HG03135 (cell line): ENCODE results near the gene SNAPC1.
"Not testable (repeated sequence)": the region's sequence is repeated elsewhere in the genome, so short reads cannot be mapped to it uniquely, and the experiment has no call there.

Experiments used
- ATAC-seq: cut with Tn5 transposase; IDR thresholded peaks from one replicate; pipeline ENCODE4 v1.9.1; 2021; ENCODE audit warnings: mild to moderate bottlenecking, moderate library complexity; ENCODE audit not compliant: unreplicated experiment

SNAPC1 gene

GRCh38 chr14:61761959-61762786, at the start of gene SNAPC1:
TSS of gene SNAPC1 (plus strand) at chr14:61762420. CDS start at chr14:61762461, 41 bp downstream.
- peak; percentile 98 for ATAC-seq

DNA sequence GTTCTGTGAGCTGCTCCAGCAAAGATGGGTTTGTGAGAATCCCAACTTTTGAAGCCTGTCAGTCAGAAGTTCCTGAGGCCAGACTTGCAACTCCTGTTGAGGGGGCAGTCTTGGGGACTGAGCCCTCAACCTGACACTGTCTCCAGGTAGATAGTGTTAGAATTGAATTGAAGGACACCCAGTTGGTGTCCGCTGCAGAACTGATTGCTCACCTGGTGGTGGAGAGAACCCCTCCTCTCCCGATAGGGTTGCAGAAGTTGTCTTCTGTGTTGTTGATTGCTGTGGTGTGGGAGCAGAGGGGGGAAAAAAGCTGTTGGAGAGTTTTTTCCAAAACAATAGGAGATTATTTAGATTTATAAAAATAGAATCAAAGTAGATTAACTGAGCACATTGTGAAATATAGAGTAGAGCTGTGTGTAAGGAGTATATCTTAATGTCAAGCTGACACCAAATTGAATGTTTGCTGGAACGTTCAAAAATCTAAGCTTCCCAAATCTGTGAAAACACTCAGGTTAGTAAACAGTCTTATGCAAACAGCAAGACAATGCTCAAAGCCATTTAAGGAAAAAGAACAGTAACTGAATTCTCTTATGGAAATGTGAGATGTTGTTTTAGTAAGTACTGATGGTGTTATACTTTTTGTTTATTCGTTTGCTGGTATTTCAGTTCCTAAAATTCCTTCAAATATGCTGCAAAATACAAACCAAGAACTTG, 48.3 kb upstream of the SNAPC1 start:
- no peak for ATAC-seq

- no peak for ATAC-seq
These were observed 45.3 kb upstream of the SNAPC1 start for GRCh38 chr14:61716956-61717355.

DNA sequence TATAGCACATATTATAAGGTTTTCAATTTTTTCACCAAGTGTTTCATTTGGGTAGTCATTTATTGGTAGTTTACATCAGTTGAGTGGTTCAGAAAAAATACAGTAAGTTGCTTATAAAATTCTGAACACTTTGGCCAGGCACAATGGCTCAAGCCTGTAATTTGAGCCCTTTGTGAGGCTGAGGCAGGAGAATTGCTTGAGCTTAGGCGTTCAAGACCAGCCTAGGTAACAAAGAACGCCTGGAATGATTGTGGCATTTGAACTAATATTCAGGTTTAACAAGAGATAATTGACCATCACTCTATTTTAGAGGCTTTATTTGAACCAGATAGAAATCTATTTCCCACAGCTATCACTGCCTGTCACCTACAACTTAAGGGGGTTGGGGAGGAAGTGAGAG, 44.2 kb upstream of the SNAPC1 start:
- no peak for ATAC-seq

DNA sequence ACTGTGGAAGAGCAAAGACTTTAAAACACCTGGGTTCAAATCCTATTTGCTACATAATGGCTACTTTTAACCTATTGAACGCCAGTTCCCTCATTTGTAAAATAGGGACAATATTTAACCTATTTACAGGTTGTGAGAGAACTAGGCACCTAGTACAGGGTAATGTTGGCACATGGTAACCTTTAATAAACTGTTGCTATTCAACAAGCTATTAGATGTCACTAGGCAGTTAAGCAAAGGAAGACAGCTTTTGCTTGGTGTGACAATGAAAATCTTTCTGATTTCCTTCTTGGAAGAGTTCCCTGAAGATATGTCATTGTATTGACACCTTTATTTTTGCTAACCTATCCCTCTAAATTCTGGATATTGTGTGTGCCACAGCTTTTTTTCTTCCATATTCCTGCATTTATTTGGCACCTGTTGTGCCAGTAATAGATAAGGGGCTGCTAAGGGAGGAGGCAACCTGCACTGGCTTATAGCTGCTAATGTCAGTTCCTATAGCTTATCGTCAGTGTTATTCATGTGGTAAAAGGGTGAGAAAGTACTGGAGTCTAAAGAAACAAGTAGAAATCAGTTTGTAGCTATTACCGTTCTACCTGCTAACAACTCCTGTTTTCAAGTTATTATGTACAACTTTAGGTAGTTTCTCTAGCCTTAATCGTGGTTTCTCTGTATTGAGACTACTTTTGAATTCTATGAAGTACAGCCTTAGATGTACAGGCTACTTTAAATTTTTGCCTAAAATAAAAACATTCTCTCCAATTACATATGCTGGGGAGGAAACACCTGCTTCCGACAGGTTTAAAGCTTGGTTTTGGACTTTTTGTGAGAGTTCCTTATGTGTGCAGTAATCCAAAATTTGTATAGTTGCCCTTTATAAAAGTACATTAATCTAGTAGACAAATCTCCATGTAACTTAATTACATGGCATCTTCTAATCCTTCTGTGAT, 42.6 kb upstream of the SNAPC1 start:
- ATAC-seq, result no peak

- no peak for ATAC-seq
These were observed 41.9 kb upstream of the SNAPC1 start for GRCh38 chr14:61720294-61720661.

- ATAC-seq, result no peak
These were observed 41.5 kb upstream of the SNAPC1 start for GRCh38 chr14:61720741-61721140.

GRCh38 chr14:61724133-61724532, 38.1 kb upstream of the SNAPC1 start:
- no peak for ATAC-seq

DNA sequence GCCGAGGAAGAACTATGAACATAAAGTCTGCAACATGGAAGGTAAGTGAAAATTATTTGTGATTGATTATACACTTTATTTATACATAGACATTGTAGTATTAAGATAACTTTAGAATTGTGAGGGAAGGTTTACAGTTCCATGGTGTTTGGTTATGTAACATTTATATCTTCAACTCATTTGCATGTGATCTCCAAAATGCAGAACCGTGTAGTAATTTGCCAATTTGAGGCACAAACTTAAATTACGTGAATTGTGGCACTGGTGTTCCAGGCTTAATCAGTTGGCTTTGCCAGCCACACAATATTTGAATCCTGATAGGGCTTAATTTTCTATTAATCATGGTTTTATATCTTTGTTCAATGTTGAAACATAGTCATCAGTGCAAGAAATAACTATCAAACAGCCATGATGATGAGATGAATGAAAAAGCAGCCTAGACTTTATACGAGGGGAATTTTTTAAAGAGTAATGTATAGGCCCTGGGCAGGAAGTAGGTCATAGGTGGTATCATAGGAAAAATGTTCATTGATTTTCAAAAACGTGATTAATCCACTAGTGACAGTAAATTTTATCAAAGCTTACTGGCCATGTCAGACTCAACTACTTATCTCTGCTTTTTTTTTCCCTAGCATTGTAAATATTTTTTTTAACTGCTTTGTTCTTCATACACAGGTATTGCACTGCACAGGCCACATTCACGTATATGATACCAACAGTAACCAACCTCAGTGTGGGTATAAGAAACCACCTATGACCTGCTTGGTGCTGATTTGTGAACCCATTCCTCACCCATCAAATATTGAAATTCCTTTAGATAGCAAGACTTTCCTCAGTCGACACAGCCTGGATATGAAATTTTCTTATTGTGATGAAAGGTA, 35.2 kb upstream of the SNAPC1 start:
- ATAC-seq, result no peak

- no peak for ATAC-seq
These were observed 31.4 kb upstream of the SNAPC1 start for GRCh38 chr14:61730756-61731373.

GRCh38 chr14:61733972-61734371, 28.2 kb upstream of the SNAPC1 start:
- no peak for ATAC-seq

DNA sequence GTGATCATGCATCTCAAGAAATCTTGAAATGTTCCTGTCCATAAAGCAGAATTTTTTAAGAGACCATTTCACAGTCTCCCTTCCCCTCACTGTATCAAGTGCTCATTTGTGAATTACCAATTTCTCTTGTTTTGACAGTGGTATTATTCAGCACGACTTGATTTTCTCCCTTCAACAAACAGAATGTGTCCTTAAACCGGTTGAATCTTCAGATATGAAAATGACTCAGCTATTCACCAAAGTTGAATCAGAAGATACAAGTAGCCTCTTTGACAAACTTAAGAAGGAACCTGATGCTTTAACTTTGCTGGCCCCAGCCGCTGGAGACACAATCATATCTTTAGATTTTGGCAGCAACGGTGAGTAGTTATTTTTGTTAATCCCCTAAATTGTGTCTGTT, 25.5 kb upstream of the SNAPC1 start:
- no peak for ATAC-seq

GRCh38 chr14:61737915-61738314, 24.3 kb upstream of the SNAPC1 start:
- no peak for ATAC-seq

- no peak for ATAC-seq
These were observed 23.1 kb upstream of the SNAPC1 start for GRCh38 chr14:61739133-61739532.

DNA sequence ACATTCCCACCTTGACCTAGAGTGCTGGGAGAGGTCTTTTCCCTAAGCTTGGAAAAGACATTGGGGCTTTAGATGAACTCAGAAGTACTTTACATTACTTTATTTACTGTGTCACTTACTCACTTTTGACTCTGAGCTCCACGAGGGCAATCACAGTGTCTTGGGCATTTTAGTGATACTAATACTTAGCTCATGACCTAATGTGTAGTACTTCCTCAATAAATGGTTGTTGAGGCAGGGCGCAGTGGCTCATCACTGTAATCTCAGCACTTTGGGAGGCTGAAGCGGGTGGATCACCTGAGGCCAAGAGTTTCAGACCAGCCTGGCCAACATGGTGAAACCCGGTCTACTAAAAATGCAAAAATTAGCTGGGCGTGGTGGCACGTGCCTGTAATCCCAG, 19.8 kb upstream of the SNAPC1 start:
- ATAC-seq, result no peak

DNA sequence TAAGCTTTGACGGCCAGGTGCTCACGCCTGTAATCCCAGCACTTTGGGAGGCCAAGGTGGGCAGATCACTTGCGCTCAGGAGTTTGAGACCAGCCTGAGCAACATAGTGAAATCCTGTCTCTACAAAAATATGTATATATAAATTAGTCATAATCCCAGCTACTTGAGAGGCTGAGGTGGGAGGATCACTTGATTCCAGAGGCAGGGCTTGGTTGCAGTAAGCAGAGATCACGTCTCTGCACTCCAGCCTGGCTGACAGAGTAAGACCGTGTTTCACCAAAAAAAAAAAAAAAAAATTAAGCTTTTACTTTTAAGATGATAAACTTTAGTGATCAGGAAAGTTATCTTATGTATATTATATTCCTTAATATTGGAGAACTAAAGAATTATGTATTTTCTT, 18.0 kb upstream of the SNAPC1 start:
- no peak for ATAC-seq

DNA sequence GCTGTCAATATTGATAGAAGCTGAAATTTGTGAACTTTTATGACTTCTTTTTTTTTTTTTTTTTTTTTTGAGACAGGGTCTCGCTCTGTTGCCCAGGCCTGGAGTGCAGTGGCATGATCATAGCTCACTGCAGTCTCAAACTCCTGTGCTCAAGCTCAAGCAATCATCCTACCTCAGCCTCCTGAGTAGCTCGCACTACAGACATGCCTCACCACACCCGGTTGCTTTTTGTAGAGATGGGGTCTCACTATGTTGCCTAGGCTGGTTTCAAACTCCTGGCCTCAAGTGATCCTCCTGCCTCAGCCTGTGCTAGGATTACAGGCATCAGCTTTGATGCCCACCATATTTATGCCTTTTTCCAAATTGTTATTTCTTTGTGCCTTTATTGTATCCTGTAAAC, 15.9 kb upstream of the SNAPC1 start:
- not testable (repeated sequence) for ATAC-seq

DNA sequence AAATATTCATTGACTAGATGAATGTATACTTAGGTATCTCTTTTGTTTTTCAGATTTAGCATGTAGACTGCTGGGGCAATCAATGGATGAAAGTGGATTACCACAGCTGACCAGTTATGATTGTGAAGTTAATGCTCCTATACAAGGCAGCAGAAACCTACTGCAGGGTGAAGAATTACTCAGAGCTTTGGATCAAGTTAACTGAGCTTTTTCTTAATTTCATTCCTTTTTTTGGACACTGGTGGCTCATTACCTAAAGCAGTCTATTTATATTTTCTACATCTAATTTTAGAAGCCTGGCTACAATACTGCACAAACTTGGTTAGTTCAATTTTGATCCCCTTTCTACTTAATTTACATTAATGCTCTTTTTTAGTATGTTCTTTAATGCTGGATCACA, 15.3 kb upstream of the SNAPC1 start:
- no peak for ATAC-seq

GRCh38 chr14:61747342-61747741, 14.9 kb upstream of the SNAPC1 start:
- no peak for ATAC-seq

DNA sequence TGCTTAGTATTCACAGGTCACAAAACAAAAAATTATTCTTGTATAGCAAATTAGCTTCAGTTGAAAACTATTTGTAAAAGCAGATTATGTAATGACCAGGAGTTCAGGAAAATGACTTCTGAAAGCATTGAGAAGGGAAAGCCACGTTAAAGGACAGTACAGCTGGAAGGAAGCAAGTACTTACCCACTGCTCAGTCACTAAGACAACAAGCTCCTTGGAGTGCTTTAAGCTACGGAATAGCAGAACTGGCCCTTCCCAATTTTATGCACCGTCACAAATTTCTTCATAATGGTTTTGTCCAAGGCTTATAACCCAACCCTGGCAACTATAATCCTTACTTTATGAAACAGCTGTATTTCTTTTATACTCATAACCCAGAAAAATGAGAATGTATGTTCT, 13.0 kb upstream of the SNAPC1 start:
- ATAC-seq, result no peak
